DND-41 (cell line): Measurements from ENCODE around the gene ANO2.

Experiments used
- CTCF ChIP-seq: IDR thresholded peaks from 2 replicates; pipeline ENCODE4 v1.5.1; 2012; ENCODE audit warnings: borderline replicate concordance, low read length, moderate library complexity, mild to moderate bottlenecking; ENCODE audit not compliant: poor library complexity, severe bottlenecking; ENCODE audit errors: extremely low read depth
- EZH2 ChIP-seq: IDR thresholded peaks from 3 replicates; pipeline ENCODE4 v1.6.1; 2012; ENCODE audit warnings: borderline replicate concordance, low read depth, mild to moderate bottlenecking, moderate library complexity, low read length, inconsistent platforms; ENCODE audit not compliant: severe bottlenecking

- TF ChIP-seq CTCF (no peak), EZH2 (no peak)
Observed at GRCh38 chr12:5660238-5660637, 284.8 kb downstream of the ANO2 start.
